Panc1 (cell line): ENCODE results near the gene SPDEF. TPM values are rescaled to one million over a fixed set of nuclear protein-coding genes. Genes with fewer than 3 reads are reported as not detected.

Source experiments
- ATAC-seq: fragments of 200-7000 bp; cut with Tn5 transposase; 2 replicates; pipeline ENCODE4 v1.9.1; 2020; ENCODE audit warnings: mild to moderate bottlenecking, moderate library complexity
- BruUV-seq: library from RNA; stranded (reverse); fragments of 400-500 nt; replicated peaks from 2 replicates; lab custom pipeline; 2021; lab: Mats Ljungman, UMichigan
- CTCF ChIA-PET: fragments of 300-600 bp; sonication (Branson Sonifier 250); formaldehyde crosslinking; loops from one replicate; lab custom pipeline; 2022; ENCODE audit warnings: antibody characterized with exemption; lab: Charles Lee
- POLR2A ChIA-PET: fragments of 300-600 bp; sonication (Branson Sonifier 250); formaldehyde crosslinking; loops from one replicate; lab custom pipeline; 2022; ENCODE audit warnings: antibody characterized with exemption; lab: Charles Lee
- DNase-seq: peaks from one replicate; pipeline ENCODE4 v3.0.0-alpha.2; 2010; ENCODE audit warnings: low read depth, low spot score
- H3K27ac ChIP-seq: 2 replicates; pipeline ENCODE4 v1.5.1; 2011; ENCODE audit warnings: mild to moderate bottlenecking, low read length, inconsistent platforms
- H3K27me3 ChIP-seq: fragments of 200-500 bp; sonication (Bioruptor generic); 2 replicates; pipeline ENCODE4 v1.6.0; 2014; ENCODE audit warnings: low read length, inconsistent platforms; ENCODE audit not compliant: control insufficient read depth, insufficient read depth
- H3K36me3 ChIP-seq: fragments of 200-500 bp; sonication (Bioruptor generic); 2 replicates; pipeline ENCODE4 v1.5.1; 2014; ENCODE audit warnings: inconsistent platforms, mild to moderate bottlenecking, low read length, moderate library complexity; ENCODE audit not compliant: control insufficient read depth, insufficient read depth
- H3K4me1 ChIP-seq: 2 replicates; pipeline ENCODE4 v1.5.1; 2011; ENCODE audit warnings: inconsistent platforms, mild to moderate bottlenecking, low read length, moderate library complexity; ENCODE audit not compliant: control insufficient read depth, insufficient read depth
- H3K4me3 ChIP-seq, 2 experiments: 2 replicates each; pipeline ENCODE4 v1.5.1; 2011 to 2012; ENCODE audit warnings: low read depth in 2 of 2, low read length in 2 of 2, mild to moderate bottlenecking in 2 of 2, inconsistent platforms in 1 of 2, moderate library complexity in 1 of 2
- H3K9me3 ChIP-seq: fragments of 200-500 bp; sonication (Bioruptor generic); 2 replicates; pipeline ENCODE4 v1.5.1; 2014; ENCODE audit warnings: low read depth, mild to moderate bottlenecking, inconsistent platforms, low read length, moderate library complexity; ENCODE audit not compliant: control insufficient read depth, insufficient read depth
- POLR2AphosphoS5 ChIP-seq: IDR thresholded peaks from 2 replicates; pipeline ENCODE4 v1.6.1; 2012; ENCODE audit warnings: mild to moderate bottlenecking, low read depth, low read length, moderate library complexity
- SIN3A ChIP-seq: IDR thresholded peaks from 2 replicates; pipeline ENCODE4 v1.6.1; 2012; ENCODE audit warnings: low read depth, mild to moderate bottlenecking, low read length, moderate library complexity, borderline replicate concordance; ENCODE audit not compliant: insufficient read depth
- TCF7L2 ChIP-seq: IDR thresholded peaks from 2 replicates; pipeline ENCODE4 v1.6.1; 2011; ENCODE audit warnings: mild to moderate bottlenecking, low read depth, low read length, inconsistent platforms
- in situ Hi-C: cut with HindIII; loops from 2 replicates; pipeline ENCODE4 v1.10.0; 2016; ENCODE audit warnings: low sequenced_read_pairs, low pct_unique_long_range_greater_than_20kb
- intact Hi-C: fragments of 100-400 bp; cut with micrococcal nuclease; formaldehyde crosslinking; loops from one replicate; pipeline ENCODE4 v1.10.0; 2022; ENCODE audit not compliant: unreplicated experiment
- total RNA-seq: library from RNA; stranded (reverse); gene quantifications from one replicate; pipeline ENCODE4 v1.2.1, GENCODE V29; 2021; ENCODE audit not compliant: unreplicated experiment
- TF ChIP-seq, protein P1 (sequence below): fragments of 450-650 bp; IDR thresholded peaks from 2 replicates; pipeline ENCODE4 v1.5.1; 2017; ENCODE audit warnings: mild to moderate bottlenecking
- TF ChIP-seq, protein P2 (sequence below), 2 experiments: IDR thresholded peaks; 2 replicates each; pipeline ENCODE4 v1.6.1; 2011 to 2012; ENCODE audit warnings: low read depth in 2 of 2, control low read depth in 1 of 2, low read length in 1 of 2, mild to moderate bottlenecking in 1 of 2, moderate library complexity in 1 of 2; ENCODE audit not compliant: insufficient read depth in 1 of 2

Gene SPDEF
- total RNA-seq, 1 experiment from 2014 or later: 1.6 TPM

DNA sequence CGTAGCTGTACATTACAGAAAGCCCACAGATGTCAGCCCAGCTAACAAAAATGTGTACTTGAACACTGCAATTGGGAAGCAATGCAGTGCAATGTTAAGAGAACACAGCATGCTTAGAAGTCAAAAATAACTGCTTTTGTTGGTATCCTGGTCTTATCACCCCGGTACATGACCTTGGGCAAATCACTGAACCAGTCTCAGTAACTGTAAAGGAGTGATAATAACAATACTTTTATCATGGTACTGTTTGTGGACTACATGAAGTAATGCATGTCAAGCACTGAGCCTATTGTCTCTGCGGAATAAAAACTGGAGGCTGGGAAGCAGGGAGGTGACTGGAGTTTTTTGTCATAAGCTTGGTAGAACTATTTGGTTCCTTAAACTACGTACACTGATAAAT, 44.7 kb upstream of the SPDEF start:
- no peak for DNase-seq
- intact Hi-C loops (no loop called here), in situ Hi-C loops (loop anchor here (10.0 kb wide), 1 partner anchor 156 kb away; no protein-coding TSS in a partner anchor)
- ChIA-PET POLR2A (no interaction called here), CTCF (no interaction called here)
- H3K27ac ChIP-seq: no peak overlapping the region
- no peaks in the 10 kb centered on the region for H3K9me3 ChIP-seq
- H3K36me3 ChIP-seq: no peaks in the 10 kb centered on the region; the same call in 1 of the 2 replicates
- no peak overlapping the region for H3K4me3 ChIP-seq
- ATAC-seq: no peak
- BruUV-seq: no TSS peak
- TF ChIP-seq SIN3A: no peak
- TF ChIP-seq, protein P1, sequence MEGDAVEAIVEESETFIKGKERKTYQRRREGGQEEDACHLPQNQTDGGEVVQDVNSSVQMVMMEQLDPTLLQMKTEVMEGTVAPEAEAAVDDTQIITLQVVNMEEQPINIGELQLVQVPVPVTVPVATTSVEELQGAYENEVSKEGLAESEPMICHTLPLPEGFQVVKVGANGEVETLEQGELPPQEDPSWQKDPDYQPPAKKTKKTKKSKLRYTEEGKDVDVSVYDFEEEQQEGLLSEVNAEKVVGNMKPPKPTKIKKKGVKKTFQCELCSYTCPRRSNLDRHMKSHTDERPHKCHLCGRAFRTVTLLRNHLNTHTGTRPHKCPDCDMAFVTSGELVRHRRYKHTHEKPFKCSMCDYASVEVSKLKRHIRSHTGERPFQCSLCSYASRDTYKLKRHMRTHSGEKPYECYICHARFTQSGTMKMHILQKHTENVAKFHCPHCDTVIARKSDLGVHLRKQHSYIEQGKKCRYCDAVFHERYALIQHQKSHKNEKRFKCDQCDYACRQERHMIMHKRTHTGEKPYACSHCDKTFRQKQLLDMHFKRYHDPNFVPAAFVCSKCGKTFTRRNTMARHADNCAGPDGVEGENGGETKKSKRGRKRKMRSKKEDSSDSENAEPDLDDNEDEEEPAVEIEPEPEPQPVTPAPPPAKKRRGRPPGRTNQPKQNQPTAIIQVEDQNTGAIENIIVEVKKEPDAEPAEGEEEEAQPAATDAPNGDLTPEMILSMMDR: no peak
- TF ChIP-seq TCF7L2: no peak
- TF ChIP-seq POLR2AphosphoS5: no peak
- H3K27me3 ChIP-seq: no peaks in the 10 kb centered on the region
- H3K4me1 ChIP-seq: peaks cover 20% of the 10 kb centered on the region

DNA sequence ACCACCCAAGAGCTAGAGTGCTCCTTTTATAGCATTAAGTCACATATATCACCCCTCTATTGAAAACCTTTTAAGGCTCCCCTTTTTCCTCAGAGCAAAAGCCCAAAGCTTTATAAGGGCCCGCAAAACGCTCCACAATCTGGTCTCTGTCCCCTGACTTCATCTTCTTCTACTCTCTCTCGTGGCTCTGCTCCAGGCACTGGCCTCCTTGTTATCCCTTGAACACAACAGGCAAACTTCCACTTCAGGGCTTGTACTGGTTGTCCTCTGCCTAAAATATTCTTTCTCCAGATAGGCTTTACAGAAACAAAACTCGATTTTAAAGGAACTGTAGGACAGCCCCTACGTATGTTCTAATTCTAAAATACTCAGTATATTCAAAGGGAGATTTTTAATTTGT, 44.0 kb upstream of the SPDEF start:
- TF ChIP-seq, protein P2, sequence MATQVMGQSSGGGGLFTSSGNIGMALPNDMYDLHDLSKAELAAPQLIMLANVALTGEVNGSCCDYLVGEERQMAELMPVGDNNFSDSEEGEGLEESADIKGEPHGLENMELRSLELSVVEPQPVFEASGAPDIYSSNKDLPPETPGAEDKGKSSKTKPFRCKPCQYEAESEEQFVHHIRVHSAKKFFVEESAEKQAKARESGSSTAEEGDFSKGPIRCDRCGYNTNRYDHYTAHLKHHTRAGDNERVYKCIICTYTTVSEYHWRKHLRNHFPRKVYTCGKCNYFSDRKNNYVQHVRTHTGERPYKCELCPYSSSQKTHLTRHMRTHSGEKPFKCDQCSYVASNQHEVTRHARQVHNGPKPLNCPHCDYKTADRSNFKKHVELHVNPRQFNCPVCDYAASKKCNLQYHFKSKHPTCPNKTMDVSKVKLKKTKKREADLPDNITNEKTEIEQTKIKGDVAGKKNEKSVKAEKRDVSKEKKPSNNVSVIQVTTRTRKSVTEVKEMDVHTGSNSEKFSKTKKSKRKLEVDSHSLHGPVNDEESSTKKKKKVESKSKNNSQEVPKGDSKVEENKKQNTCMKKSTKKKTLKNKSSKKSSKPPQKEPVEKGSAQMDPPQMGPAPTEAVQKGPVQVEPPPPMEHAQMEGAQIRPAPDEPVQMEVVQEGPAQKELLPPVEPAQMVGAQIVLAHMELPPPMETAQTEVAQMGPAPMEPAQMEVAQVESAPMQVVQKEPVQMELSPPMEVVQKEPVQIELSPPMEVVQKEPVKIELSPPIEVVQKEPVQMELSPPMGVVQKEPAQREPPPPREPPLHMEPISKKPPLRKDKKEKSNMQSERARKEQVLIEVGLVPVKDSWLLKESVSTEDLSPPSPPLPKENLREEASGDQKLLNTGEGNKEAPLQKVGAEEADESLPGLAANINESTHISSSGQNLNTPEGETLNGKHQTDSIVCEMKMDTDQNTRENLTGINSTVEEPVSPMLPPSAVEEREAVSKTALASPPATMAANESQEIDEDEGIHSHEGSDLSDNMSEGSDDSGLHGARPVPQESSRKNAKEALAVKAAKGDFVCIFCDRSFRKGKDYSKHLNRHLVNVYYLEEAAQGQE (IDR thresholded peaks at IDR 0.05; ENCODE audit: insufficient read depth in 1 of 2, low read depth in 2 of 2, low read length in 1 of 2): no peak
- TF ChIP-seq, protein P1: no peak
- TF ChIP-seq POLR2AphosphoS5 (no peak), TCF7L2 (no peak), SIN3A (no peak)
- intact Hi-C loops (no loop called here), in situ Hi-C loops (loop anchor here (10.0 kb wide), 1 partner anchor 155 kb away; no protein-coding TSS in a partner anchor)
- no peaks in the 10 kb centered on the region for H3K36me3 ChIP-seq
- no peak for DNase-seq
- peaks cover 20% of the 10 kb centered on the region for H3K4me1 ChIP-seq
- ATAC-seq: no peak
- no peak overlapping the region for H3K27ac ChIP-seq
- no TSS peak for BruUV-seq
- no peaks in the 10 kb centered on the region for H3K9me3 ChIP-seq
- H3K27me3 ChIP-seq: no peaks in the 10 kb centered on the region
- POLR2A ChIA-PET: no interaction called here
- CTCF ChIA-PET: no interaction called here
- no peak overlapping the region for H3K4me3 ChIP-seq
